HEK293 (cell line): ENCODE results near the gene FCHSD1.

Experiments used
- CTCF ChIA-PET: fragments of 350-600 bp; formaldehyde crosslinking; extraction: SDS; loops from one replicate; lab custom pipeline; 2021; ENCODE audit warnings: antibody characterized with exemption; lab: Yijun Ruan, JAX
- POLR2A ChIA-PET: fragments of 300-600 bp; formaldehyde crosslinking; extraction: SDS; loops from one replicate; lab custom pipeline; 2020; ENCODE audit warnings: antibody characterized with exemption, inconsistent platforms; lab: Yijun Ruan, JAX
- H3K27ac ChIP-seq: fragments of 200-500 bp; sonication (Bioruptor generic); 2 replicates; pipeline ENCODE4 v1.5.1; 2014; ENCODE audit warnings: low read depth, low read length, control low read depth, inconsistent platforms; ENCODE audit errors: extremely low read depth
- H3K36me3 ChIP-seq, 2 experiments: fragments of 200-500 bp in 1 of 2; sonication (Bioruptor generic) in 1 of 2; 1 replicate in 1 of 2; 2 replicates in 1 of 2; pipeline ENCODE4 v1.5.1; 2014 to 2017; ENCODE audit warnings: inconsistent platforms in 2 of 2, low read length in 2 of 2; ENCODE audit not compliant: control insufficient read depth in 2 of 2, insufficient read depth in 1 of 2
- H3K4me1 ChIP-seq: fragments of 200-500 bp; sonication (Bioruptor generic); 2 replicates; pipeline ENCODE4 v1.5.1; 2014; ENCODE audit warnings: mild to moderate bottlenecking, low read length, inconsistent platforms; ENCODE audit not compliant: control insufficient read depth, insufficient read depth
- H3K4me3 ChIP-seq: 2 replicates; pipeline ENCODE4 v1.5.1; 2011; ENCODE audit warnings: low read depth, mild to moderate bottlenecking, control low read depth, low read length, moderate library complexity
- H3K9me3 ChIP-seq: fragments of 200-500 bp; sonication (Bioruptor generic); 2 replicates; pipeline ENCODE4 v1.5.1; 2014; ENCODE audit warnings: low read depth, low read length, inconsistent platforms; ENCODE audit not compliant: control insufficient read depth, insufficient read depth
- BCL11A ChIP-seq: fragments of 450-650 bp; formaldehyde crosslinking; IDR thresholded peaks from 2 replicates; pipeline ENCODE4 v1.5.1; 2016; ENCODE audit warnings: low read depth, missing biosample characterization, missing genetic modification characterization
- EGR2 ChIP-seq: fragments of 450-650 bp; formaldehyde crosslinking; IDR thresholded peaks from 2 replicates; pipeline ENCODE4 v1.5.1; 2016; ENCODE audit warnings: low read depth, missing biosample characterization, missing genetic modification characterization
- MZF1 ChIP-seq: fragments of 450-650 bp; formaldehyde crosslinking; IDR thresholded peaks from 2 replicates; pipeline ENCODE4 v1.5.1; 2017; ENCODE audit warnings: missing biosample characterization, missing genetic modification characterization, borderline replicate concordance
- PRDM10 ChIP-seq: fragments of 450-650 bp; formaldehyde crosslinking; IDR thresholded peaks from 2 replicates; pipeline ENCODE4 v1.5.1; 2016; ENCODE audit warnings: missing biosample characterization, missing genetic modification characterization
- SETDB1 ChIP-seq: IDR thresholded peaks from one replicate; pipeline ENCODE4 v1.6.1; 2017; ENCODE audit warnings: mild to moderate bottlenecking, low read length, moderate library complexity, mixed read lengths; ENCODE audit not compliant: insufficient read length
- TCF7L2 ChIP-seq: IDR thresholded peaks from 2 replicates; pipeline ENCODE4 v1.6.1; 2011; ENCODE audit warnings: low read depth, mild to moderate bottlenecking, inconsistent platforms, low read length, moderate library complexity, borderline replicate concordance
- ZNF274 ChIP-seq, 2 experiments: fragments of 200-500 bp in 1 of 2; fragments of 450-650 bp in 1 of 2; sonication (Bioruptor generic) in 1 of 2; formaldehyde crosslinking in 1 of 2; IDR thresholded peaks; 2 replicates each; pipeline versions ENCODE4 v1.5.1 to v1.6.1; 2014 to 2016; ENCODE audit warnings: borderline replicate concordance in 1 of 2, inconsistent platforms in 1 of 2, low read length in 1 of 2, missing biosample characterization in 1 of 2, missing genetic modification characterization in 1 of 2
- ZNF394 ChIP-seq: fragments of 450-650 bp; formaldehyde crosslinking; IDR thresholded peaks from 2 replicates; pipeline ENCODE4 v1.5.1; 2016; ENCODE audit warnings: missing biosample characterization, missing genetic modification characterization, mild to moderate bottlenecking, moderate library complexity, borderline replicate concordance
- ZNF404 ChIP-seq: fragments of 450-650 bp; formaldehyde crosslinking; IDR thresholded peaks from 2 replicates; pipeline ENCODE4 v1.5.1; 2017; ENCODE audit warnings: missing biosample characterization, missing genetic modification characterization
- ZNF416 ChIP-seq: fragments of 450-650 bp; formaldehyde crosslinking; IDR thresholded peaks from 2 replicates; pipeline ENCODE4 v1.5.1; 2016; ENCODE audit warnings: missing biosample characterization, missing genetic modification characterization
- ZNF473 ChIP-seq: fragments of 450-650 bp; formaldehyde crosslinking; IDR thresholded peaks from 2 replicates; pipeline ENCODE4 v1.5.1; 2017; ENCODE audit warnings: missing biosample characterization, missing genetic modification characterization
- ZNF521 ChIP-seq: fragments of 450-650 bp; formaldehyde crosslinking; IDR thresholded peaks from 2 replicates; pipeline ENCODE4 v1.5.1; 2017; ENCODE audit warnings: missing biosample characterization, mild to moderate bottlenecking, missing genetic modification characterization
- ZNF561 ChIP-seq: fragments of 450-650 bp; IDR thresholded peaks from 2 replicates; pipeline ENCODE4 v1.5.1; 2018; ENCODE audit warnings: missing biosample characterization, missing genetic modification characterization, borderline replicate concordance
- ZNF629 ChIP-seq: fragments of 450-650 bp; formaldehyde crosslinking; IDR thresholded peaks from 2 replicates; pipeline ENCODE4 v1.5.1; 2017; ENCODE audit warnings: missing biosample characterization, missing genetic modification characterization
- ZNF664 ChIP-seq: fragments of 450-650 bp; formaldehyde crosslinking; IDR thresholded peaks from 2 replicates; pipeline ENCODE4 v1.5.1; 2016; ENCODE audit warnings: missing biosample characterization, missing genetic modification characterization
- ZNF701 ChIP-seq: fragments of 450-650 bp; formaldehyde crosslinking; IDR thresholded peaks from 2 replicates; pipeline ENCODE4 v1.5.1; 2016; ENCODE audit warnings: missing biosample characterization, missing genetic modification characterization
- TF ChIP-seq, protein P1 (sequence below): fragments of 450-650 bp; formaldehyde crosslinking; IDR thresholded peaks from 2 replicates; pipeline ENCODE4 v1.5.1; 2016; ENCODE audit warnings: missing biosample characterization, missing genetic modification characterization
- TF ChIP-seq, protein P2 (sequence below): fragments of 450-650 bp; formaldehyde crosslinking; optimal IDR thresholded peaks from 2 replicates; pipeline ENCODE3; 2016; ENCODE audit warnings: missing biosample characterization, mild to moderate bottlenecking, missing genetic modification characterization

Gene FCHSD1

GRCh38 chr5:141650851-141651727 lies at the start of gene FCHSD1 (continued):
- 0 out of 2 replicates have a peak, but pooled peaks have one; percentile 15 for TF ChIP-seq PRDM10 (tag by site-specific recombination)
- TF ChIP-seq EGR2 (tag by site-specific recombination), result 0 out of 2 replicates have a peak, but pooled peaks have one; percentile 26

DNA sequence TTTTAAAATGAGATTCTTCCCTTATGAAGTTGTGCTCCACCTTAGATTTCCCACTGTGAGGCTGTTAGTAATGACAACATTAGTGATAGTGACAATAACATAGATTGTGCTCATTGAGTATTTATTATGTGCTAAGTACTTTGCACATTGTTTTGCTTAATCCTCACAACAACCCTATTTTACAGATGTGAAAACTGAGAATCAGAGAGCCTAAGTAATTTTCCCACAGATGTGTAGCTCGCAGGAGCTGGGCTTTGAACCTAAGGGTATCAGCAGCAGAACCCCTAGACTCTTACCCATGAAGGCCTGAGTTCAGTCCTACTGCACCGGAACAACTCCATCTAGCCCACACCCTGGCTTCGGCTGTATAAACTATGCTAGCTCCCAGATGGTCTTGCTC lies 46.4 kb upstream of the FCHSD1 start:
- CTCF ChIA-PET, result interaction anchor here (0.6 to 8.1 kb wide), 5 partner anchors 116 to 1025 kb away, joined by 3 to 78 read pairs (median 5); partner anchors contain the start of gene RNF14
- no peaks in the 10 kb centered on the region for H3K9me3 ChIP-seq
- TF ChIP-seq ZNF701 (tag by site-specific recombination) (no peak), ZNF561 (no peak), ZNF629 (tag by site-specific recombination) (no peak), ZNF521 (tag by site-specific recombination) (no peak), SETDB1 (no peak), ZNF404 (no peak), ZNF274 (IDR thresholded peaks at IDR 0.05; ENCODE audit: low read length) (no peak), ZNF274 (tag by site-specific recombination; IDR thresholded peaks at IDR 0.05; ENCODE audit: borderline replicate concordance) (no peak), ZNF664 (no peak), ZNF416 (tag by site-specific recombination) (no peak), ZNF394 (no peak), ZNF473 (tag by site-specific recombination) (no peak), TCF7L2 (no peak), BCL11A (tag by site-specific recombination) (no peak), MZF1 (tag by site-specific recombination) (no peak)
- TF ChIP-seq, protein P1, sequence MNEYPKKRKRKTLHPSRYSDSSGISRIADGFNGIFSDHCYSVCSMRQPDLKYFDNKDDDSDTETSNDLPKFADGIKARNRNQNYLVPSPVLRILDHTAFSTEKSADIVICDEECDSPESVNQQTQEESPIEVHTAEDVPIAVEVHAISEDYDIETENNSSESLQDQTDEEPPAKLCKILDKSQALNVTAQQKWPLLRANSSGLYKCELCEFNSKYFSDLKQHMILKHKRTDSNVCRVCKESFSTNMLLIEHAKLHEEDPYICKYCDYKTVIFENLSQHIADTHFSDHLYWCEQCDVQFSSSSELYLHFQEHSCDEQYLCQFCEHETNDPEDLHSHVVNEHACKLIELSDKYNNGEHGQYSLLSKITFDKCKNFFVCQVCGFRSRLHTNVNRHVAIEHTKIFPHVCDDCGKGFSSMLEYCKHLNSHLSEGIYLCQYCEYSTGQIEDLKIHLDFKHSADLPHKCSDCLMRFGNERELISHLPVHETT (tag by site-specific recombination), result no peak
- TF ChIP-seq, protein P2, sequence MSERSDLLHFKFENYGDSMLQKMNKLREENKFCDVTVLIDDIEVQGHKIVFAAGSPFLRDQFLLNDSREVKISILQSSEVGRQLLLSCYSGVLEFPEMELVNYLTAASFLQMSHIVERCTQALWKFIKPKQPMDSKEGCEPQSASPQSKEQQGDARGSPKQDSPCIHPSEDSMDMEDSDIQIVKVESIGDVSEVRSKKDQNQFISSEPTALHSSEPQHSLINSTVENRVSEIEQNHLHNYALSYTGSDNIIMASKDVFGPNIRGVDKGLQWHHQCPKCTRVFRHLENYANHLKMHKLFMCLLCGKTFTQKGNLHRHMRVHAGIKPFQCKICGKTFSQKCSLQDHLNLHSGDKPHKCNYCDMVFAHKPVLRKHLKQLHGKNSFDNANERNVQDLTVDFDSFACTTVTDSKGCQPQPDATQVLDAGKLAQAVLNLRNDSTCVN (tag by site-specific recombination), result no peak
- H3K36me3 ChIP-seq, result no peaks in the 10 kb centered on the region
- no peak overlapping the region for H3K27ac ChIP-seq
- POLR2A ChIA-PET, result no interaction called here
- no peak overlapping the region for H3K4me3 ChIP-seq
- H3K4me1 ChIP-seq, result no peaks in the 10 kb centered on the region; the same call in 1 of the 2 replicates
